Activated CD8-positive, alpha-beta memory T cell treated with anti-CD3 and anti-CD28 coated beads, Interleukin-2, amount 50 U/mL, for 24 hours (primary cell): ENCODE results near the gene HEATR5B.
"Not testable (repeated sequence)": the region's sequence is repeated elsewhere in the genome, so short reads cannot be mapped to it uniquely, and the experiment has no call there.

Experiments
- DNase-seq: peaks from one replicate; pipeline ENCODE4 v3.0.0-alpha.2; 2020; ENCODE audit errors: extremely low read depth

The HEATR5B gene

GRCh38 chr2:36941867-36942266, 142.3 kb downstream of the HEATR5B start:
- DNase-seq, result no peak

- DNase-seq, result not testable (repeated sequence)
These were observed 147.6 kb downstream of the HEATR5B start for GRCh38 chr2:36936526-36936925.

GRCh38 chr2:36931688-36932087, 152.5 kb downstream of the HEATR5B start:
- not testable (repeated sequence) for DNase-seq
